ENCODE results near the gene F10. TPM values are rescaled to one million over a fixed set of nuclear protein-coding genes. Genes with fewer than 3 reads are reported as not detected.

F10 gene
- total and polyA plus RNA-seq, 2 of the 13 experiments (the other 11 are each of a cell fraction or from before 2014, with no cell fraction given): 58.4 to 237 TPM

DNA sequence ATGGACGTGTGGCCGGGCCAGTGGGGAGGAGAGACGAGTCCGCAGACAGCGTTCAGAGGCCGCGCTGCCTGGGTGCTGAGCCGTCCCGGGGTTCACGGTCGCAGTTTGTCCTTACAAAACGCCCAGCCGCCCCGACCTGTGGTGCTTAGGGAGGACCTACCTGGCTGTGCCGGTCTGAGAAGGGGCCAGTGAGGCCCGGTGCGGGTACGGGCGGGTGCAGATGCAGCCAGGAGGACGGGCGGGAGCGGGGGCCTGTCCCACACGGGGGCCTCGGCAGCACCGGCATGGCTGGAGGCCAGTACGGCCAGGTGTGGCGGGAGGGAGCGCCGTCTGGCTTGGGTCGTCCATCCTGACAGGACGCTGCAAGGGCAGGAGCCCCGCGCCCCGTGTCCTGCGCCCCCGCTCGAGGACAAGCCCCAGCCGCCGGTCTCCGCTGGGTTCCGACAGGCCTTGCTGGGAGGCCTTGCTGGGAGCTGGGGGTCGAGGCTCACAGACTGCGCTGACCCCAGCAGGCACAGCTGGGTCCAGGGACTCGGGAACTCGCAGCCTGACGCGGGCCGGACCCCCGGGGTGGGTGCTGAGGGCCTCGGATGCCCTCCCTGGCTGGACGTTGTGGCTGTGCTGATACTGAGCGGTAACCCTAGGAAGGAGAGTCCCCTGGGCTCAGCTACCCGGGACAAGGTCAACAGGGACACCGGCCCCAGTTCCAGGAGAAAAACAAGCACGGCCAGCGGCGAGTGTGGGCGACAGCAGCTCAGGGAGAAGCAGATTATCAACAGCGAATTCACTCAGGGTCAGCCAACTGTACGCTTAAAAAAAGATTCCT is 30.6 kb downstream of the F10 start (continued):
- TF ChIP-seq NR2F2 (IDR thresholded peaks at IDR 0.05; ENCODE audit: borderline replicate concordance, low read depth): no peak
- TF ChIP-seq GATA4 (IDR thresholded peaks at IDR 0.05; ENCODE audit: borderline replicate concordance, low read depth): no peak
- TF ChIP-seq NR2C2 (CRISPR knock-in tag; IDR thresholded peaks at IDR 0.05; ENCODE audit: borderline replicate concordance): no peak; the same call in 1 of the 2 replicates
- TF ChIP-seq ZNF256 (CRISPR knock-in tag; conservative IDR thresholded peaks at IDR 0.05): no peak
- peak; percentile 42; the same call in 1 of the 2 replicates for TF ChIP-seq ZNF589 (CRISPR knock-in tag; conservative IDR thresholded peaks at IDR 0.05)
- TF ChIP-seq, protein P1, sequence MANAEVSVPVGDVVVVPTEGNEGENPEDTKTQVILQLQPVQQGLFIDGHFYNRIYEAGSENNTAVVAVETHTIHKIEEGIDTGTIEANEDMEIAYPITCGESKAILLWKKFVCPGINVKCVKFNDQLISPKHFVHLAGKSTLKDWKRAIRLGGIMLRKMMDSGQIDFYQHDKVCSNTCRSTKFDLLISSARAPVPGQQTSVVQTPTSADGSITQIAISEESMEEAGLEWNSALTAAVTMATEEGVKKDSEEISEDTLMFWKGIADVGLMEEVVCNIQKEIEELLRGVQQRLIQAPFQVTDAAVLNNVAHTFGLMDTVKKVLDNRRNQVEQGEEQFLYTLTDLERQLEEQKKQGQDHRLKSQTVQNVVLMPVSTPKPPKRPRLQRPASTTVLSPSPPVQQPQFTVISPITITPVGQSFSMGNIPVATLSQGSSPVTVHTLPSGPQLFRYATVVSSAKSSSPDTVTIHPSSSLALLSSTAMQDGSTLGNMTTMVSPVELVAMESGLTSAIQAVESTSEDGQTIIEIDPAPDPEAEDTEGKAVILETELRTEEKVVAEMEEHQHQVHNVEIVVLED (CRISPR knock-in tag; IDR thresholded peaks at IDR 0.05; ENCODE audit: borderline replicate concordance): no peak; the same call in 1 of the 2 replicates
- TF ChIP-seq, protein P2, sequence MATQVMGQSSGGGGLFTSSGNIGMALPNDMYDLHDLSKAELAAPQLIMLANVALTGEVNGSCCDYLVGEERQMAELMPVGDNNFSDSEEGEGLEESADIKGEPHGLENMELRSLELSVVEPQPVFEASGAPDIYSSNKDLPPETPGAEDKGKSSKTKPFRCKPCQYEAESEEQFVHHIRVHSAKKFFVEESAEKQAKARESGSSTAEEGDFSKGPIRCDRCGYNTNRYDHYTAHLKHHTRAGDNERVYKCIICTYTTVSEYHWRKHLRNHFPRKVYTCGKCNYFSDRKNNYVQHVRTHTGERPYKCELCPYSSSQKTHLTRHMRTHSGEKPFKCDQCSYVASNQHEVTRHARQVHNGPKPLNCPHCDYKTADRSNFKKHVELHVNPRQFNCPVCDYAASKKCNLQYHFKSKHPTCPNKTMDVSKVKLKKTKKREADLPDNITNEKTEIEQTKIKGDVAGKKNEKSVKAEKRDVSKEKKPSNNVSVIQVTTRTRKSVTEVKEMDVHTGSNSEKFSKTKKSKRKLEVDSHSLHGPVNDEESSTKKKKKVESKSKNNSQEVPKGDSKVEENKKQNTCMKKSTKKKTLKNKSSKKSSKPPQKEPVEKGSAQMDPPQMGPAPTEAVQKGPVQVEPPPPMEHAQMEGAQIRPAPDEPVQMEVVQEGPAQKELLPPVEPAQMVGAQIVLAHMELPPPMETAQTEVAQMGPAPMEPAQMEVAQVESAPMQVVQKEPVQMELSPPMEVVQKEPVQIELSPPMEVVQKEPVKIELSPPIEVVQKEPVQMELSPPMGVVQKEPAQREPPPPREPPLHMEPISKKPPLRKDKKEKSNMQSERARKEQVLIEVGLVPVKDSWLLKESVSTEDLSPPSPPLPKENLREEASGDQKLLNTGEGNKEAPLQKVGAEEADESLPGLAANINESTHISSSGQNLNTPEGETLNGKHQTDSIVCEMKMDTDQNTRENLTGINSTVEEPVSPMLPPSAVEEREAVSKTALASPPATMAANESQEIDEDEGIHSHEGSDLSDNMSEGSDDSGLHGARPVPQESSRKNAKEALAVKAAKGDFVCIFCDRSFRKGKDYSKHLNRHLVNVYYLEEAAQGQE (IDR thresholded peaks at IDR 0.05; ENCODE audit: borderline replicate concordance in 1 of 2, low read depth in 1 of 2, low read length in 2 of 2): no peak; a peak in 1 of 4 replicates
- TF ChIP-seq NFATC3 (CRISPR knock-in tag; IDR thresholded peaks at IDR 0.05): no peak
- TF ChIP-seq, protein P3, sequence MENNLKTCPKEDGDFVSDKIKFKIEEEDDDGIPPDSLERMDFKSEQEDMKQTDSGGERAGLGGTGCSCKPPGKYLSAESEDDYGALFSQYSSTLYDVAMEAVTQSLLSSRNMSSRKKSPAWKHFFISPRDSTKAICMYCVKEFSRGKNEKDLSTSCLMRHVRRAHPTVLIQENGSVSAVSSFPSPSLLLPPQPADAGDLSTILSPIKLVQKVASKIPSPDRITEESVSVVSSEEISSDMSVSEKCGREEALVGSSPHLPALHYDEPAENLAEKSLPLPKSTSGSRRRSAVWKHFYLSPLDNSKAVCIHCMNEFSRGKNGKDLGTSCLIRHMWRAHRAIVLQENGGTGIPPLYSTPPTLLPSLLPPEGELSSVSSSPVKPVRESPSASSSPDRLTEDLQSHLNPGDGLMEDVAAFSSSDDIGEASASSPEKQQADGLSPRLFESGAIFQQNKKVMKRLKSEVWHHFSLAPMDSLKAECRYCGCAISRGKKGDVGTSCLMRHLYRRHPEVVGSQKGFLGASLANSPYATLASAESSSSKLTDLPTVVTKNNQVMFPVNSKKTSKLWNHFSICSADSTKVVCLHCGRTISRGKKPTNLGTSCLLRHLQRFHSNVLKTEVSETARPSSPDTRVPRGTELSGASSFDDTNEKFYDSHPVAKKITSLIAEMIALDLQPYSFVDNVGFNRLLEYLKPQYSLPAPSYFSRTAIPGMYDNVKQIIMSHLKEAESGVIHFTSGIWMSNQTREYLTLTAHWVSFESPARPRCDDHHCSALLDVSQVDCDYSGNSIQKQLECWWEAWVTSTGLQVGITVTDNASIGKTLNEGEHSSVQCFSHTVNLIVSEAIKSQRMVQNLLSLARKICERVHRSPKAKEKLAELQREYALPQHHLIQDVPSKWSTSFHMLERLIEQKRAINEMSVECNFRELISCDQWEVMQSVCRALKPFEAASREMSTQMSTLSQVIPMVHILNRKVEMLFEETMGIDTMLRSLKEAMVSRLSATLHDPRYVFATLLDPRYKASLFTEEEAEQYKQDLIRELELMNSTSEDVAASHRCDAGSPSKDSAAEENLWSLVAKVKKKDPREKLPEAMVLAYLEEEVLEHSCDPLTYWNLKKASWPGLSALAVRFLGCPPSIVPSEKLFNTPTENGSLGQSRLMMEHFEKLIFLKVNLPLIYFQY (CRISPR knock-in tag; IDR thresholded peaks at IDR 0.05; ENCODE audit: borderline replicate concordance): no peak
- TF ChIP-seq, protein P4, sequence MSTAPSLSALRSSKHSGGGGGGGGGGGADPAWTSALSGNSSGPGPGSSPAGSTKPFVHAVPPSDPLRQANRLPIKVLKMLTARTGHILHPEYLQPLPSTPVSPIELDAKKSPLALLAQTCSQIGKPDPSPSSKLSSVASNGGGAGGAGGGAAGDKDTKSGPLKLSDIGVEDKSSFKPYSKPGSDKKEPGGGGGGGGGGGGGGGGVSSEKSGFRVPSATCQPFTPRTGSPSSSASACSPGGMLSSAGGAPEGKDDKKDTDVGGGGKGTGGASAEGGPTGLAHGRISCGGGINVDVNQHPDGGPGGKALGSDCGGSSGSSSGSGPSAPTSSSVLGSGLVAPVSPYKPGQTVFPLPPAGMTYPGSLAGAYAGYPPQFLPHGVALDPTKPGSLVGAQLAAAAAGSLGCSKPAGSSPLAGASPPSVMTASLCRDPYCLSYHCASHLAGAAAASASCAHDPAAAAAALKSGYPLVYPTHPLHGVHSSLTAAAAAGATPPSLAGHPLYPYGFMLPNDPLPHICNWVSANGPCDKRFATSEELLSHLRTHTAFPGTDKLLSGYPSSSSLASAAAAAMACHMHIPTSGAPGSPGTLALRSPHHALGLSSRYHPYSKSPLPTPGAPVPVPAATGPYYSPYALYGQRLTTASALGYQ (CRISPR knock-in tag; IDR thresholded peaks at IDR 0.05): no peak
- TF ChIP-seq, protein P5, sequence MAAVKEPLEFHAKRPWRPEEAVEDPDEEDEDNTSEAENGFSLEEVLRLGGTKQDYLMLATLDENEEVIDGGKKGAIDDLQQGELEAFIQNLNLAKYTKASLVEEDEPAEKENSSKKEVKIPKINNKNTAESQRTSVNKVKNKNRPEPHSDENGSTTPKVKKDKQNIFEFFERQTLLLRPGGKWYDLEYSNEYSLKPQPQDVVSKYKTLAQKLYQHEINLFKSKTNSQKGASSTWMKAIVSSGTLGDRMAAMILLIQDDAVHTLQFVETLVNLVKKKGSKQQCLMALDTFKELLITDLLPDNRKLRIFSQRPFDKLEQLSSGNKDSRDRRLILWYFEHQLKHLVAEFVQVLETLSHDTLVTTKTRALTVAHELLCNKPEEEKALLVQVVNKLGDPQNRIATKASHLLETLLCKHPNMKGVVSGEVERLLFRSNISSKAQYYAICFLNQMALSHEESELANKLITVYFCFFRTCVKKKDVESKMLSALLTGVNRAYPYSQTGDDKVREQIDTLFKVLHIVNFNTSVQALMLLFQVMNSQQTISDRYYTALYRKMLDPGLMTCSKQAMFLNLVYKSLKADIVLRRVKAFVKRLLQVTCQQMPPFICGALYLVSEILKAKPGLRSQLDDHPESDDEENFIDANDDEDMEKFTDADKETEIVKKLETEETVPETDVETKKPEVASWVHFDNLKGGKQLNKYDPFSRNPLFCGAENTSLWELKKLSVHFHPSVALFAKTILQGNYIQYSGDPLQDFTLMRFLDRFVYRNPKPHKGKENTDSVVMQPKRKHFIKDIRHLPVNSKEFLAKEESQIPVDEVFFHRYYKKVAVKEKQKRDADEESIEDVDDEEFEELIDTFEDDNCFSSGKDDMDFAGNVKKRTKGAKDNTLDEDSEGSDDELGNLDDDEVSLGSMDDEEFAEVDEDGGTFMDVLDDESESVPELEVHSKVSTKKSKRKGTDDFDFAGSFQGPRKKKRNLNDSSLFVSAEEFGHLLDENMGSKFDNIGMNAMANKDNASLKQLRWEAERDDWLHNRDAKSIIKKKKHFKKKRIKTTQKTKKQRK (IDR thresholded peaks at IDR 0.05; ENCODE audit: low read length): no peak
- no peak for TF ChIP-seq MXD4 (CRISPR knock-in tag; IDR thresholded peaks at IDR 0.05)
